ENCODE data around the gene FUCA1. TPM values are rescaled to one million over a fixed set of nuclear protein-coding genes. Genes with fewer than 3 reads are reported as not detected.

Gene FUCA1
- total and polyA plus RNA-seq, 2 of the 8 experiments (the other 6 are each of a cell fraction or from before 2014, with no cell fraction given): 5.9 to 6.4 TPM

- no peak overlapping the region for H2BK5ac ChIP-seq (ENCODE audit: low read depth, low read length)
- CTCF ChIA-PET (ENCODE audit: partially characterized antibody): interaction anchor here (0.7 to 3.5 kb wide), 12 partner anchors 8 to 153 kb away, joined by 3 to 13 read pairs (median 4); partner anchors contain the start of gene HMGCL
- H3K9me3 ChIP-seq (ENCODE audit: insufficient read depth in 2 of 2, low read depth in 1 of 2, low read length in 1 of 2): no peaks in the 10 kb centered on the region
- no peaks in the 10 kb centered on the region; a peak in 1 of 7 replicates for H3K27me3 ChIP-seq (replicated peaks in 1 of 4; ENCODE audit: control insufficient read depth in 3 of 4, extremely low read depth in 1 of 4, insufficient read depth in 3 of 4, low read length in 3 of 4)
- no peak for DNase-seq (ENCODE audit: low read depth in 1 of 2, low spot score in 2 of 2)
- H2AK5ac ChIP-seq (ENCODE audit: low read depth, low read length): no peak overlapping the region
- H3K4me2 ChIP-seq (ENCODE audit: insufficient read depth in 1 of 2, low read depth in 2 of 2, low read length in 2 of 2): no peak overlapping the region
- 89% methylated on average over 6 of the region's 6 CpGs; no CpG with 5 or more reads in 1 of the 2 experiments for WGBS, 2 experiments (ENCODE audit: extremely low coverage in 1 of 2, insufficient coverage in 1 of 2, insufficient read length in 1 of 2, insufficient replicate concordance in 2 of 2, low coverage in 1 of 2, low lambda C conversion rate in 2 of 2, missing lambda C conversion rate in 1 of 2)
- no peak overlapping the region for H2BK20ac ChIP-seq (ENCODE audit: low read length)
- POLR2A ChIA-PET (ENCODE audit: partially characterized antibody): interaction anchor here (0.9 to 3.4 kb wide), 6 partner anchors 12 to 345 kb away, joined by 3 to 22 read pairs (median 3); partner anchors contain the start of genes LYPLA2 and PNRC2
- no peak for FAIRE-seq
- no peak overlapping the region for H3K18ac ChIP-seq (ENCODE audit: extremely low read depth, low read length)
- no peak overlapping the region for H4K5ac ChIP-seq (ENCODE audit: insufficient read length, low read depth, low read length)
- H3K79me1 ChIP-seq (ENCODE audit: low read depth, low read length): no peaks in the 10 kb centered on the region
- H3K14ac ChIP-seq (ENCODE audit: insufficient read length): no peak overlapping the region
- H2BK15ac ChIP-seq (ENCODE audit: low read length): no peak overlapping the region
- H3K23ac ChIP-seq (ENCODE audit: insufficient read length): no peak overlapping the region
- peaks cover 0 to 2% of the 10 kb centered on the region in 2 experiments for H4K20me1 ChIP-seq (replicated peaks in 1 of 2; ENCODE audit: control insufficient read depth in 1 of 2, insufficient read depth in 2 of 2, low read length in 2 of 2)
- H4K8ac ChIP-seq (ENCODE audit: extremely low read depth, insufficient read depth, low read length): no peak overlapping the region
- H3K9ac ChIP-seq (replicated peaks in 1 of 4; ENCODE audit: extremely low read depth in 1 of 4, low read depth in 3 of 4, low read length in 3 of 4): no peak overlapping the region
- no peak overlapping the region for H3K27ac ChIP-seq (ENCODE audit: low read depth, low read length)
- no peak overlapping the region for H2BK120ac ChIP-seq (replicated peaks; ENCODE audit: low read depth, low read length)
- no peak overlapping the region for H2BK12ac ChIP-seq (ENCODE audit: low read depth, low read length)
- no peaks in the 10 kb centered on the region for H3K79me2 ChIP-seq (ENCODE audit: control insufficient read depth in 1 of 2, insufficient read depth in 2 of 2, low read length in 2 of 2)
- no peak overlapping the region for H4K91ac ChIP-seq (replicated peaks; ENCODE audit: insufficient read length, low read length)
- no peak overlapping the region for H3K4me3 ChIP-seq (ENCODE audit: extremely low read depth in 1 of 4, insufficient read depth in 2 of 4, low read depth in 3 of 4, low read length in 4 of 4)
- H2AFZ ChIP-seq (ENCODE audit: low read length): no peak overlapping the region
- H3K23me2 ChIP-seq (ENCODE audit: low read depth, low read length): peaks cover 2% of the 10 kb centered on the region; the same call in 1 of the 2 replicates
- H3K4ac ChIP-seq (replicated peaks; ENCODE audit: insufficient read length, low read depth, low read length): no peak overlapping the region
- no peaks in the 10 kb centered on the region; a peak in 1 of 8 replicates for H3K36me3 ChIP-seq (ENCODE audit: control insufficient read depth in 2 of 4, insufficient read depth in 4 of 4, low read length in 3 of 4)
- H3K56ac ChIP-seq (replicated peaks; ENCODE audit: insufficient read length, low read depth, low read length): no peak overlapping the region
- H3K4me1 ChIP-seq (replicated peaks in 1 of 4; ENCODE audit: control insufficient read depth in 3 of 4, insufficient read depth in 4 of 4, low read length in 3 of 4): peaks cover 0 to 1% (median 0%) of the 10 kb centered on the region in 4 experiments; a peak in 2 of 7 replicates
- TF ChIP-seq CHD1 (IDR thresholded peaks at IDR 0.05; ENCODE audit: low read depth, low read length) (no peak), HDAC6 (IDR thresholded peaks at IDR 0.05; ENCODE audit: low read depth, low read length) (no peak), SAP30 (IDR thresholded peaks at IDR 0.05; ENCODE audit: insufficient read depth, insufficient replicate concordance, low read length) (no peak), KDM1A (IDR thresholded peaks at IDR 0.05; ENCODE audit: borderline replicate concordance, low read length) (no peak), USF2 (IDR thresholded peaks at IDR 0.05; ENCODE audit: low read length) (no peak), EZH2 (IDR thresholded peaks at IDR 0.05; ENCODE audit: low read depth, low read length, severe bottlenecking) (no peak), CEBPB (IDR thresholded peaks at IDR 0.05; ENCODE audit: low read depth, low read length) (no peak), RBBP5 (IDR thresholded peaks at IDR 0.05; ENCODE audit: borderline replicate concordance, low read depth, low read length) (no peak), BCL11A (IDR thresholded peaks at IDR 0.05; ENCODE audit: low read depth in 2 of 2, low read length in 2 of 2) (no peak), SIRT6 (IDR thresholded peaks at IDR 0.05; ENCODE audit: low read length) (no peak), ZNF274 (IDR thresholded peaks at IDR 0.05; ENCODE audit: borderline replicate concordance, extremely low read depth, low read length) (no peak), POLR2A (IDR thresholded peaks at IDR 0.05; ENCODE audit: control extremely low read depth in 1 of 2, low read depth in 2 of 2, low read length in 2 of 2) (no peak), TAF7 (optimal IDR thresholded peaks at IDR 0.05; ENCODE audit: borderline replicate concordance, low read depth, low read length) (no peak), ASH2L (IDR thresholded peaks at IDR 0.05; ENCODE audit: low read length) (no peak)
Observed at GRCh38 chr1:23806280-23806679, 61.8 kb downstream of the FUCA1 start.

Measured in H1 (cell line).